Activated naive CD4-positive, alpha-beta T cell (primary cell): ENCODE results near the gene QRFPR.
"Not testable (repeated sequence)": the region's sequence is repeated elsewhere in the genome, so short reads cannot be mapped to it uniquely, and the experiment has no call there.

Experiments
- DNase-seq, 4 experiments: peaks; one replicate each; lab custom pipeline; 2025; lab: John Stamatoyannopoulos, UW

Gene QRFPR

DNA sequence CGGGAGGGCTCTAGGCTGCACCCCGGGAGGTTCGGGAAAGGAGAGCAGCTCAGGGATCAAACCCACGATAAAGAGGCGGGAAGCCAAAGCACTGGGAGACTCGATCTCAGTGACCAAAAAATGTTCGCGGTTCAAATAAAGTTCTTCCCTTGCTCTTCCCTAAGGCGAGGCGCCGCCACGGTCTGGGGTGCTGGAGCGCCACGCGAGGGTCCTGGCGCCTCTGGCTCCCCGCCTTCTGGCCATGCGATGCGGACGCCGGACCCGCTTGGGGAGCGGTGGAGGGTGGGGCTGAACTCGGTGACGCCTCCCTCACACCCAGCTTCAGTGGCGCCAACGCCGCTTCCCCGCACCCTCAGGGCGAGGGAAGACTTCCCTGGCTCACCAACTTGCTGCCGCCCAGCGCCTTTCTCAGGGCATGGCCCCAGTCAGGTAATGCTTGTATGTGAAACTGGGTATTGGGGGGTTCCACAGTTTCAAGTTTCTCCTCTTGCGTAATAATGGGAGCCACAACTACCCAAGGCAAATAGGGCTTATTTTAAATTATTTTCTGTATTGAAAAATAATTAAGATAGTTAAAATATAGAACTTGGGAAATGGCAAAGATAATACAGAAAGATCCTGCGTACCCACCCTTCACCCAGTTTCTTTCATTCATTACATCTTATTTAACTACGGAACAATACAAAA, at the start of gene QRFPR:
Gene QRFPR, minus strand, starts transcription at position 243 of the 687 bp plus-strand sequence. CDS start 371 bp downstream, outside the sequence.
- no peak for DNase-seq

DNA sequence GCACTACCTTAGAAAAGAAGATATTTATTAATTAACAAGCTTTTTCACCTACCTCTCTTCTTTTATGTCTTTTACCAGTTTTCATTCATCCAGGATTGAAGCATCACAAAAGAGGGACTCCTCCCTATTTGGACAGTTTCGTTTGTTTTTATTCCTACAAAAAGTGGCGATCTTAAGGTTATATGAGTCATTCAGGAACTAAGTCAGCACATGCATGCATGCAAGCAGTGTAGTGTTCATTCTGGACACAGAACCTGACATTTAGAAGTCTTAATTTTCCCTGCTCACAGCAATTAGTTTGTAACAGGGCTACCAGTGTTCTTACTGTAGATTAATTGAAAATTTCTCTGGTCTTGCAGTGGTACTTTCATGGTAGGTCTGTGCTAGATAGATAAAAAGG, 47.9 kb upstream of the QRFPR start:
- no peak for DNase-seq

DNA sequence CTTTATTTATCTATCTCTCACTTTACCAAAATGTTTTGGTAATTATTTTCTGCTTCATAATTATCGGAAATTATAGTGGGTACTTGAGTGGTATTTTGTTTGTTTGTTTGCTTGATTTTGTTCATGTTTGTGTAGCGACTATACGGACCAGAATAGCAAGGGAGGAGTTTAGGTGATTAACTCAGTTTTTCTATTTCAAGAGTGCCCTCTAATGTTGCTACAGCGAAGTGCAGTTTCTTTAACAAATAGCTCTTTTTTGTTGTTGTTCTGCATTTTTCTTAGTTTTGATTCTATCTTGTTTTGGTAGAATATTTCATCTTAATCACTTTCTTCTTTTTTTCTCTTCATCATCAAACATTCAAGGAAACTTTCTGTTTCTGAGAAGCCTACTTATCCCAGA, 40.8 kb upstream of the QRFPR start:
- DNase-seq = no peak

DNA sequence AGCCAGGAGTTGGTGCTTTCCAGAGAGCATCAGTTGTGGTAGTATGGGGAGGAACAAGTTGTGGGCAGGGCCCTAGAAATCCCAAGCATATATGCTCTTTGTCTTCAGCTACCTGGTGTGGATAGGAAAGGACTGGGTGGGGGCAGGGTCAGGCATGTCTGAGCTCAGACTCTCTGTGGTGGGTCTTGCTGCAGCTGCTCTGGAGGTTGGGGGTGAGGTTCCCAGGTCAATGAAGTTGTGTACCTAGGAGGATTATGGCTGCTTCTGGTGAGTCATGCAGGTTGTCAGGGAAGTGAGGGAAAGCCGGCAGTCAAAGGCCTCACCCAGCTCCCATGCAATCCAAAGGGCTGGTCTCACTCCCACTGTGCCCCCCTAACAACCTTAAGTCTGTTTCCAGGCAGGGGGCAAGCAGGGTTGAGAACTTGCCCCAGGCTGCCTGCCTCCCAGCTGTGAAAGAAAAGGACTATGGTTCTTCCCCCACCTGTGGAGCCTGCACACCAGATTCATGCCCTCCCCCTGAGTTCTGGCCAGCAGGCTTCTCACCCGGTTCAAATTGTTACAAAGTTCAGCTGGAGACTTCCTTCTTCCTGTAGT, 30.4 kb upstream of the QRFPR start:
- no peak for DNase-seq

DNA sequence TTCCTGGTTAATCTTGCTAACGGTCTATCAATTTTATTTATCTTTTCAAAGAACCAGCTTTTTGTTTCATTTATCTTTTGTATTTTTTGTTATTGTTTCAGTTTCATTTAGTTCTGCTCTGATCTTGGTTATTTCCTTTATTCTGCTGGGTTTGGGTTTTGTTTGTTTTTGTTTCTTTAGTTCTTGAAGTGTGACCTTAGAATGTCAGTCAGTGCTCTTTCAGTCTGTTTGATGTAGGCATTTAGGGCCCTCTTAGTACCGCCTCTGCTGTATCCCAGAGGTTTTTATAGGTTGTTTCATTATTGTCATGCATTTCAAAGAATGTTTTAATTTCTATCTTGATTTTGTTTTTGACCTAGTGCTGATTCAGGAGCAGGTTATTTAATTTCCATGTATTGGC, 27.7 kb upstream of the QRFPR start:
- not testable (repeated sequence) for DNase-seq

DNA sequence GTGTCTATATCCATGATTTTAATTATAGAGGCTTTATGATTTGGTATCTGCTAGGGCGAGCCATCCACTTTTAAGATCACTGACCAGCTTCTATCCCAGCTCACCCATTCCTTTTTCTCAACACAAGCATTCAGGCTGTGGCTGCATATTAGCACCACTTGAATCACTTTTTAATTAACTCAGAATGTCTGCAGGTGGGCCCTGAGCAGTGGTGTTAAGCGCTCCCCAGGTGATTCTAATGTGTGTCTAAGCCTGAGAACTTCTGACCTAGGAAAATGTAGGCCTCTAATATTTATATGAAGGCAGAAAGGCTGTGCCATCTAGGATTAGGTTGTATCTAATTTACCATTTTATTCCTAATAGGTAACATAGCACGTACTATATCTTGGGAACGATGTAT, 19.8 kb upstream of the QRFPR start:
- DNase-seq = no peak

DNA sequence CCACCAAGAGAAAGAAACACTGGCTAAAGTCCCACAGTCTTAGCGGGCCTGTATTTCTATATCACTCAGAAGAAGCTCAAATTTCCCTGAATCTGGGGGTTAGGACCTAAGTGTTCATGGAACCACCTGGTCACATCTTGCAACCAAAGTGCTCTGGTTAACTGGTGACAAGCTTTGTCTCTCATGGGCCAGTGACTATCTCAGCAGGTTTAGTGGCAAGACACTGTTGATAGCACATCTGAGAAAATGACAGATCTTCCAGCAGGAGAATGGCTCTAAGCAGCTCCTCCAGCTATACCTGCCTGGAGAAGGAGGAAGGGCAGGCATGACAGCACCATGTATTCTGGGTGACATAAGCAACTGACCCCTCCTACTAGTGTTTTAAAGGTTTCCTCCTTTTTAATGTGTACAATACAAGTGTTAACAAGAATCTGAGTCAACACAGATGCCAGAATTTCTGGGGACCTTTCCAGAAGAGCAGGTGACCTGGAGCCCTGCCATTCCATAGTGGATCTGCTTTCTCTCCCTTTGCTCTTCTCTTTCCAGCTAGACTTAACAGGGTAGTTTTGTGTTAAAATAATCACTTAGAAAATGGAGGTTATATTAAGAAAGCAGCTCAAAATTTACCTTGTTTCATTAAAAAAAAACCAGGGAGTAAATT, 17.3 kb upstream of the QRFPR start:
- no peak for DNase-seq

DNA sequence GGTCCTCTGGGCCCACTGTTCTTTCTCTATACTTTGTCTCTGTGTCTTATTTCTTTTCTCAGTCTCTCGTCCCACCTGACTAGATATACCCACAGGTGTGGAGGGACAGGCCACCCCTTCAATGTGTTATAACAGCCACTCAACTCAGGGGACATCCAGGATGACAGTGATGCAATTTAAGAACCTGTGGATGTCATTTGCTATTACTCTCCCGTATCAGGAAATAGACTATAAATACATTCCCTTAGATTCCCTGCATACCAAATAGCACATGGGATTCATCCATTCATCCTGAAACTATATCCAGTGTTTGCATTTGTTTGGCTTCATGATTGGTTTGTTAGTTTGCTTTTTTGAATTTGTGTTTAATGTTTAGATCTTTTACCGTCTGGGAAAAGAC, 16.6 kb upstream of the QRFPR start:
- no peak for DNase-seq

DNA sequence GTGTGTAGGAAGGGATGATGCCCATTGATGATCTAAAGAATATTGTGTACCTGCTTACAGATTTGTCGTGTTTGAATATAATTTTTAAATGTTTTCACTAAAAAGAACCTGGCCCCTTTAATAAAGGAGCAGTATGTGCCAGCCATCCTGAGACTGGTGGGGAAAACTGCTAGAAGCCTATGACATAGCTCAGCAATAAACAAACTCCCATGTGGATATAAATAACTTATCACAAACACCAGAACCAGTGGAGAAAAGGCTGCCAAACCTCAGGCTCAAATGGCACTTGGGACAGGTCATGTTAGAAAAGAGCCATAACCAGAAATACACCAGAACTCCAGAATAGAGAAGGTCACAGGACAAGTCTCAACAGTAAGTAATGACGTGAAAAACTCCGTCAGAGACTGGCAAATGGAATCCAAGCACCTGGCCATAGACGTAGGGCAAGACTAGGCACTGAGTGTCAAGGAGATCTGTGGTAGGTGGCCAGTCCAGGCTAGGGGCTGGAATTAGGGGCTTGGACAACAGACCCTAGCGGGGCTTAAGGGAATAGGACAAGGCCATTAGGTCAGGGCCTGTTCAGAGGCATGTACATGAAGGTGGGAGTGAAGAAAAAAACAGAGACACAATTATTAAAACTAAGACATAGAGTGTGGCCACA, 11.7 kb upstream of the QRFPR start:
- no peak for DNase-seq

DNA sequence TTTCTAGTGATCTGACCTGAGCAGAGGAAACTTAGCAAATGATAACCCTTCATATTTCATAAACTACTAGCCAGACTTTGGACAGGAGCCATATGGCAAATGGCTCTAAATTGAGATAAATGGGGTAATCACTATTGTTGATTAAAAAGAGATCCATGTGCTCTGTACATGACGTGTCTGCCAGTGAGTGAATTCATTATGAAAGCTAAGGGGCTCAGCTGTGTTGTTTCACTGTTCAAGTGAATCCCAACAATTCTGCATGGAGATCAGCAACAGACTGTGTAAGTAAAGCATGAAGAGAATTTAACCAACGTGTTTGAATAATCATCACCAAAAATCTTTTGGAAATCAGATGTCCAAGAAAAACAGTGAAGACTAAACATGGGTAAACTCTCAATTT, 9.5 kb upstream of the QRFPR start:
- DNase-seq = no peak

DNA sequence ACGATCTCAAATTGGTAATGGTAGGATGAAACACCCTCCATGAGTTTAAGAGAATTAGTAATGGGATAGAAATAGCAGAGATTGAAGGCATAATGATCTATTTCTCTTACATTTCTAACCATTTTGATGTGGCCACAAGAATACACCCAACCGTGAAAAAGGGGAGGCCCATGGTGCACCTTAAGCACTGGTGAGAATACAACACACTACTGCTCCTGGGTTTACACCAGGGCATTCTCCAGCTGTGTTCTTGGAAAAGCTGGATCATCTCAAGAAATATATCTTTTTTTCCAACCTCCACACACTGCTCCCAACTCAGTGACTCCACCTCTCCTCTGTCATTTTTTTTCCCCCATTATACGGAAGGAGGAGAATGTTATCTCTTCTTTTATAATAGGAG, 1.5 kb downstream of the QRFPR start:
- DNase-seq = no peak

DNA sequence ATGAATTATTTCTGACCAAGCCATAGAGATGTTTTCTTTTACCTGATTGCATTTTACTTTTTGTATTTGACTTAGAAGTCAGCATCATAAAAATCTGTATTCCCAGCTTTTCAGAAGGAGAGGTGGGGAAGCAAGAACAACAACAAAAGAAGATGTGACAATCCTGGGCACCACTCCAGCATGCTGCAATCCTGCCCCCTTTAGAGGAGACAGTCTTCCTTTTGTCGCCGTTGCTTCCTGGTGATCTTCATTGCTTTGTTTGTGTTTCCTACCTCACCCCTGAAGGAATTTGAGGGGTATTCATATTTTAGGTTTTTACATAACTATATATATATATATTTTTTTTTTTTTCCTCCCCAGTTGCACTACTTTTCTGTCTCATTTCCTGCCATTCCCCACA, 3.7 kb downstream of the QRFPR start:
- no peak for DNase-seq

DNA sequence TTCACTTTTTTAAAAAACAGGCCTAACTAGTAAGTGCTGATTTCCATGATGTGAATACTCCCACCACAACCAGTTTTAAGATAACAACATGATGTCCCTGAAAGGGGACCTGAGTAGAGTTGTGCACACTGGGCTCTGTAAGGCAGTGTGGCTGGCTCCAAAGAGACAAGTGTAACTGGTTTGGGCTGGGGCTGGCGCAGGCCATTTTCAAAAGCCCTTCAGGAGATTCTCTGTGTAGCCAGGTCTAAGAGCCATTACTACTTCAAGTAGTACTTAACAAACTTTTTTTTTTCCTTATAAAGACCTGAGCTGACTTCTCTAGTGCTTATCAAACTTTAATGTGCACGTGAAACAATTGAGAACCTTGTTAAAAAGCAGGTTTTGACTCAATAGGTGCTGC, 4.3 kb downstream of the QRFPR start:
- DNase-seq = no peak

DNA sequence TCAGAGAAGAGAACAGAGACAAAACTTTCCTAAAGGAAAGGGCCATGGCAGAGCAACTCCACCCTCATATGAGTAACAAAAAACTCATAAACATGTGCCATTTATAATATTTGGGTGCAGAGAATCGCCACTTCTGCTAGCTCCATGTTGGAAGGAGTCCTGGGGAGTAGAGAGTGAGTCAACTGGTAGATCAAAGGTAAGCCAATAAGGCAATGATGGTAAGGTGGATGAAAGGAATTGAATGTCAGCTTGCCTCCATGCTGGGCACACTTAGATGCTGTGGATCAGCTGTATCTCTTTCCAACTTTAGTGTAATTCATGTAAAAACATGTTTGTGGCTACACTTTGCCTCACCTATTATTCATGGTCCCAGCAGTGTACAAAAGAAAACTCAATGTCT, 4.7 kb downstream of the QRFPR start:
- DNase-seq = no peak

DNA sequence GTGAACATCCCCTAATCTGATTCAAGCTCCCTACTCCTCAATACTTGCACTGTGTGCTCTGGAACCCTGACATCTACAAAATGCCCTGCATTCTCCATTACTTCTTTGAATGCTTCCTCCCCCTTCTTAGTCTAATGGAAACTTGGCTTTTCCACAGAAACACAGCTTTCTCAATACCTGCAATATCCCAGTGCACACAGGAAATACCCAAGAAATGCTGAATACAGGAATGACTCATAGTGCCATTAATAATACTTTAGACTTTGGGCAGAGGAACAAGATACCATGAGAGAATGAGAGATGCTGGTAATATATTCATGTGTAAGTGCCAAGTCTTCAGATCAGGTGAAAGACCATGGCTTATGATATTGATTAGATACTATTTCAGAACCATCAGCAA, 5.6 kb downstream of the QRFPR start:
- DNase-seq = no peak

DNA sequence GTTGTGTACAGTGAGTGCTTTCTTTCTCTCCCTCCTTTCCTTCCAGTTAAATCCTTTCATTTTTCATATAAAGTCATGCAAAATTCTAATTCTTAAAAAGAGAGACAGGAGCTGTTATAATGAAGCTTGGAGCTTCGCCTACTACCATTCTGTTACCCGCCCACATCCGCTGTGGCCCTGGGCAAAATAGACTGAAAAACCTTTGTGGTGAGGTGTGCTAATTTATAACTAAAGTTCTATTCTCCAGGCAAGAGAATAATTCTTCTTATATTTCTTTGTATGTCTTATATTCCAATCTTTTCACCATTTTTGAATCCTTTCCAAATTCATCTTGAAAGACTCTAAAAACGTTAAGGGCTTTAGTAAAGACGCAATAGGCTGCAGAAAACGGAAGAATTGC, 7.0 kb downstream of the QRFPR start:
- no peak for DNase-seq

DNA sequence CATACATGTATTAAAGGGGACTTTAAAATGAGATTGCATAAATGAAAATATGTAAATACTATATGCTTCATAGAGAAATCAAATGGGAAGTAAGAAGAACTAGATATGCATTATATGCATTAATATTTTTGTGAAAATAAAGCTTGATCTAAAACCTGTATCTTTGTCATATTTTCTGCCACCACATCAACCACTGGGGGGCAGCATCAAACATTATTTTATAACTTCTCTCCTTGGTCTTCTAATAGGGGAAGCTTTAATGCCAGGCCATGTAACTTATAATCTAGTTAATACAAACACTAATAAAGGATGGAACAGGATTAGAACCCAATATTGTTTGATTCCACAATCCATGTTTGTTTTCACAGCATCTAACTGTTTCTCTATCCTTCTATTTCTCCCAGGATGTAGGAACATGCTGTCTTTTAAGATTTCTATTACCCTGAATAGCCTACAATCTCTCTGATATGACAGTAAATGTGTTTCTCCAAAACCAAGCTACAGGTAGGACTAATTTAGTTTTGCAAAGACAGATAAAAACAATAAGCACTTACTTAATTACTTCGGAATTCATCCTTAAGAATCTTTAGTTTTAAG, 10.0 kb downstream of the QRFPR start:
- no peak for DNase-seq

DNA sequence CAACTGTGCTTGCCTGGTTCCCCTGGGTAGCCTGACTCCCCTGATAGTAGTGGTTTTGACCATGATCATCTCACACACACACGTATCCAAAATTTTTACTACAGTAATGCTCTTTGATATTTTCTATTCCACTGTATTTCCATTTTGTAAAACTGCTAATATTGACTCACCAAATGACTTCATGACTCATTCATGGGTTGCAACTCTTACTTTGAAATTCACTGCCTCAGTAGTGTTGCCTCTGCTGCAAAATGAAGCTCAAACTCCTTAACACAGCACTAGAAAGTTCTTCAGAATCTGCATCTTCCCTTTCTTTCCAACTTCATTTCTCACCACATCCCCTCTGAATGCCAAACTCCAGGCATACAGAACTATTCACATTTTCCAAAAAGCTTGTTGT, 20.3 kb downstream of the QRFPR start:
- no peak for DNase-seq

DNA sequence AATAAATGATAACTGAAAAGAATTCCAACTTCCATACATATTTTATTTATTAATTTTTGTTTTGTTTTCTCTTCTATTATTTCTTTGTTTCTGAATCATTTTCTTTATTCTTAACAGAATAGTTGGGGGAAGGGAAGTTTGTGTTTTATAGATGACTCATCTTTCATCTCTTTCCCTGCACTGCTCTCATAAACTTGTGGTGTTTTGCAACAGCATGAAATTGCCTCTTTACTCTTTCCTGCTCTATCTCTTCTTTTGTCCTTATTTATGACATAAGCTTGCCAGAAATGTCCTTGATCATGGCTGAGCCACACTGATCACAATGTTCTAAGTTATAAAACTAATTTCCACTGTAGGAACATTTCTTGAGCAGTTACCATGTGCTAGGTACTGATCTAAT, 22.3 kb downstream of the QRFPR start:
- no peak for DNase-seq

DNA sequence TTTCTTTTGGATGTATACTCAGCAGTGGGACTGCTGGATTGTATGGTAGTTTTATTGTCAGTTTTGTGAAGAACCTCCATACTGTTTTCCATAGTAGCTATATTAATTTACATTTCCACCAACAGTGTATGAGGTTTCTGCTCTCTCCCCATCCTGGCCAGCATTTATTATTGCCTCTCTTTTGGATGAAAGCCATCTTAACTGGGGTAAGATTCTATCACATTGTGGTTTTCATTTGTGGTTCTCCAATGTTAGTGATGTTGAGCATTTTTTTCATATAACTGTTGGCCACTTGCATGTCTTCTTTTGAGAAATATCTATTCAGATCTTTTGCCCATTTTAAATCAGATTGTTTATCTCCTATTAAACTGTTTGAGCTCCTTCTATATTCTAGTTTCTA, 27.6 kb downstream of the QRFPR start:
- DNase-seq = no peak

DNA sequence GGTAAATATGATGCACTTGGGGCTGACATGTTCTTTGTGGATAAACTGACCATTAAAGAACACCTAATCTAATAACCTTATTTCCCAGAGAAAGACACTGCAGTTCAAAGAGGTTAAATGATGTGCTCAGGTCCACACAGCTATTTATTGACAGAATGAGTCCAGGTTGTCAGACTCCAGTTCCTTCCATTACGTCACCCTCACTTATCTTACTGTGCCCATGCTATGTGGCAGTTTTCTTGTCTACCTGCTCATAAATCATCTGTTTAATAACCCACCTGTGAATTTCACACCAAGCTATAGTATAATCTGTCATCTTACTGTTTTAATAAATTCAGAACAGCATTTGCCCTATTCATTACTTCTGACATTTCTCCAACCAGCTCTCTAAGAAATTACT, 36.7 kb downstream of the QRFPR start:
- no peak for DNase-seq

DNA sequence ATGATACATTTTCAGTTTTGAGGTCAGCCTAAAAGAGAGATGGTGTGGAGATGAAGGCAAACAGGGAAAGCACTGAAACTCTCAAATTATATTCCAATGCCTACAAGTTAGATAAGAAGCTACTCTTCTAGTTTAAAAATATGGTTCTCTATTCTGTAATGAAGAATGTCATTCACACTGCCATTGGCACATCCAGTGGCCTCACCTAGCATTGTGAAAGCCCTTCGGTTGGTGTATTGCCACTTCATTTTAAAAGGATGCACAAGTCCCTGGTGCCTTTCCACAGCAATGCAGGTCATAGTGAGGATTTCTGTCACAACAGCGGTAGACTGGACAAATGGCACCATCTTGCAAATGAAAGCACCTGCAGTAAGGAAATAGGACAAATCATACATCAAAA, 40.6 kb downstream of the QRFPR start:
- DNase-seq = no peak

DNA sequence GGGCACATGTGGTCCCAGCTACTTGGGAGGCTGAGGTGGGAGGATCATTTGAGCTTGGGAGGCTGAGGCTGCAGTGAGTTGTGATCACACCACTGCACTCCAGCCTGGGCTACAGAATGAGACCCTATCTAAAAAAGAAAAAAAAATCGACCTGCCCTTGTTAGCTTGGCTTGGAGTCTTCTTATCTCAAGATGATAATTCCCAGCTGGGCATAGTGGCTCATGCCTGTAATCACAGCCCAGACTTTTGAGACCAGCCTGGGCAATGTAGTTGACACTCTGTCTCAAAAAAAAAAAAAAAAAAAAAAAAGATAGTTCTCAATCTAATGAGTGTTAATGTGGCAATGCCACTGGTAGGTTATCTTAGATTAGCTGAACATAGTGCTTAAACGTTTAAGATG, 41.0 kb downstream of the QRFPR start:
- DNase-seq = no peak
